A549 treated with CORT108297 at 1 μM for 4 hours (cell line): Measurements from ENCODE around the gene CERKL. TPM values are rescaled to one million over a fixed set of nuclear protein-coding genes. Genes with fewer than 3 reads are reported as not detected.

Experiments used
- total RNA-seq: library from RNA; stranded (reverse); fragments of 200-300 nt; extraction: Qiagen RNA extraction; gene quantifications from 5 replicates; pipeline ENCODE4 v1.2.3, GENCODE V29; 2022

Gene CERKL
- total RNA-seq, result 0.18 to 0.41 TPM (median 0.35 TPM) in 5 replicates

GRCh38 chr2:181656450-181657291, at the start of gene CERKL:
Gene CERKL (minus strand): TSS chr2:181657105. CDS start chr2:181657006, 99 bp downstream.

GRCh38 chr2:181680055-181680936, 23.4 kb upstream of the CERKL start, which contains the start of gene NEUROD1:
Gene NEUROD1 (minus strand): TSS chr2:181680517. CDS start chr2:181678860, 1,657 bp downstream.

Other genes with a start within 250 kb of the CERKL start
- gene ITGA4, start 199.7 kb downstream of the CERKL start, total RNA-seq, result 1.1 to 2.4 TPM (median 2.0 TPM) in 5 replicates
- gene NEUROD1, start 23.4 kb upstream of the CERKL start, total RNA-seq, result not detected in 5 replicates
- gene ITPRID2, start 234.6 kb upstream of the CERKL start, total RNA-seq, result 48.2 to 65.3 TPM (median 57.9 TPM) in 5 replicates